A549 (cell line): Measurements from ENCODE around the gene TRAPPC10. TPM values are rescaled to one million over a fixed set of nuclear protein-coding genes. Genes with fewer than 3 reads are reported as not detected.

ENCODE experiments used
- ATAC-seq, 2 experiments: fragments of 200-7000 bp in 1 of 2; fragments of >200 bp in 1 of 2; cut with Nextera tagmentation in 1 of 2; cut with Tn5 transposase in 1 of 2; 3 replicates each; pipeline versions ENCODE4 v1.8.0 to v1.9.1; 2018 to 2020; ENCODE audit warnings: mild to moderate bottlenecking in 1 of 2, moderate library complexity in 1 of 2
- CTCF ChIA-PET: fragments of 300-600 bp; sonication (Branson Sonifier 250); formaldehyde crosslinking; extraction: SDS; loops from one replicate; lab custom pipeline; 2021; ENCODE audit warnings: antibody characterized with exemption, inconsistent platforms; lab: Yijun Ruan, JAX
- POLR2A ChIA-PET: fragments of 350-600 bp; formaldehyde crosslinking; extraction: SDS; loops from one replicate; lab custom pipeline; 2021; ENCODE audit warnings: antibody characterized with exemption, inconsistent platforms; lab: Yijun Ruan, JAX
- DNase-seq, 2 experiments: peaks; one replicate each; pipeline versions ENCODE4 v3.0.0 to v3.0.0-alpha.2; 2011 to 2016; ENCODE audit warnings: low read depth in 1 of 2, low spot score in 1 of 2
- FAIRE-seq: peaks from 2 replicates; lab custom pipeline; 2011; peaks lifted over from hg19 to GRCh38; lab: Jason Lieb, UNC
- H3K27ac ChIP-seq, 2 experiments: fragments of >200 bp; sonication (Bioruptor Twin); formaldehyde crosslinking; 3 replicates each; pipeline ENCODE4 v1.5.1; 2016 to 2017
- H3K4me1 ChIP-seq: fragments of >200 bp; sonication (Bioruptor Twin); formaldehyde crosslinking; 3 replicates; pipeline ENCODE4 v1.6.1; 2016
- H3K4me2 ChIP-seq: fragments of >200 bp; sonication (Bioruptor Twin); formaldehyde crosslinking; 3 replicates; pipeline ENCODE4 v1.6.1; 2016
- H3K4me3 ChIP-seq: fragments of >200 bp; sonication (Bioruptor Twin); formaldehyde crosslinking; 3 replicates; pipeline ENCODE4 v1.5.1; 2016
- H3K9me3 ChIP-seq: fragments of >200 bp; sonication (Bioruptor Twin); formaldehyde crosslinking; 3 replicates; pipeline ENCODE4 v1.6.1; 2016
- ATOH8 ChIP-seq: fragments of 250-450 bp; sonication (Bioruptor Pico); IDR thresholded peaks from 2 replicates; pipeline ENCODE4 v1.5.0; 2020; ENCODE audit warnings: low read depth, mild to moderate bottlenecking, moderate library complexity
- BCL3 ChIP-seq: fragments of >200 bp; sonication (Bioruptor Twin); formaldehyde crosslinking; IDR thresholded peaks from 3 replicates; pipeline ENCODE4 v1.6.1; 2016
- CTCF ChIP-seq: fragments of >200 bp; sonication (Bioruptor Twin); formaldehyde crosslinking; IDR thresholded peaks from 3 replicates; pipeline ENCODE4 v1.5.1; 2016
- E2F6 ChIP-seq: IDR thresholded peaks from 2 replicates; pipeline ENCODE4 v1.6.1; 2012; ENCODE audit warnings: low read depth, borderline replicate concordance
- ELK1 ChIP-seq: fragments of 150-350 bp; IDR thresholded peaks from 2 replicates; pipeline ENCODE4 v1.6.1; 2014; ENCODE audit warnings: low read depth, mild to moderate bottlenecking, low read length
- EP300 ChIP-seq, 2 experiments: fragments of >200 bp; sonication (Bioruptor Twin); formaldehyde crosslinking; IDR thresholded peaks; 2 replicates in 1 of 2; 3 replicates in 1 of 2; pipeline ENCODE4 v1.6.1; 2016 to 2017
- HEYL ChIP-seq: fragments of 250-450 bp; sonication (Bioruptor Pico); IDR thresholded peaks from 2 replicates; pipeline ENCODE4 v1.8.0; 2021; ENCODE audit warnings: mild to moderate bottlenecking, moderate library complexity
- HOXA7 ChIP-seq: fragments of 250-450 bp; sonication (Bioruptor Pico); IDR thresholded peaks from 2 replicates; pipeline ENCODE4 v1.5.0; 2020; ENCODE audit warnings: mild to moderate bottlenecking, moderate library complexity
- KDM1A ChIP-seq: fragments of 200-600 bp; sonication (generic); IDR thresholded peaks from 2 replicates; pipeline ENCODE4 v1.6.1; 2016; ENCODE audit warnings: low read depth, mild to moderate bottlenecking
- KDM5A ChIP-seq: fragments of 200-600 bp; sonication (generic); IDR thresholded peaks from 2 replicates; pipeline ENCODE4 v1.6.1; 2016; ENCODE audit warnings: antibody characterized with exemption, mild to moderate bottlenecking
- MAFK ChIP-seq: fragments of 450-650 bp; IDR thresholded peaks from 2 replicates; pipeline ENCODE4 v1.6.1; 2014; ENCODE audit not compliant: partially characterized antibody
- MAX ChIP-seq: IDR thresholded peaks from 2 replicates; pipeline ENCODE4 v1.6.1; 2012
- MYC ChIP-seq: IDR thresholded peaks from 2 replicates; pipeline ENCODE4 v1.6.1; 2012; ENCODE audit warnings: mild to moderate bottlenecking, inconsistent platforms, low read length, improper control_type of control experiment, borderline replicate concordance
- PHF8 ChIP-seq: fragments of 200-600 bp; sonication (generic); IDR thresholded peaks from 2 replicates; pipeline ENCODE4 v1.6.1; 2016; ENCODE audit warnings: low read depth, mild to moderate bottlenecking, antibody characterized with exemption, moderate library complexity, borderline replicate concordance
- REST ChIP-seq: fragments of 200-600 bp; sonication (generic); IDR thresholded peaks from 2 replicates; pipeline ENCODE4 v1.6.1; 2016; ENCODE audit warnings: antibody characterized with exemption, mild to moderate bottlenecking, moderate library complexity
- SMC3 ChIP-seq: fragments of >200 bp; sonication (Bioruptor Twin); formaldehyde crosslinking; IDR thresholded peaks from 3 replicates; pipeline ENCODE4 v1.6.1; 2018; ENCODE audit warnings: inconsistent platforms
- SREBF2 ChIP-seq: fragments of 450-650 bp; IDR thresholded peaks from 2 replicates; pipeline ENCODE4 v1.6.1; 2014; ENCODE audit warnings: mild to moderate bottlenecking, moderate library complexity
- TFCP2L1 ChIP-seq: fragments of 250-450 bp; sonication (Bioruptor Pico); IDR thresholded peaks from 2 replicates; pipeline ENCODE4 v1.5.0; 2021; ENCODE audit warnings: mild to moderate bottlenecking
- TP53 ChIP-seq: fragments of 250-450 bp; sonication (Bioruptor Pico); IDR thresholded peaks from 2 replicates; pipeline ENCODE4 v1.5.0; 2021; ENCODE audit warnings: mild to moderate bottlenecking, moderate library complexity
- USF2 ChIP-seq: fragments of 450-650 bp; IDR thresholded peaks from 2 replicates; pipeline ENCODE4 v1.6.1; 2014; ENCODE audit warnings: antibody characterized with exemption
- ZNF302 ChIP-seq: fragments of 250-450 bp; sonication (Bioruptor Pico); IDR thresholded peaks from 2 replicates; pipeline ENCODE4 v1.9.0; 2021; ENCODE audit warnings: inconsistent platforms, mild to moderate bottlenecking, moderate library complexity
- ZSCAN20 ChIP-seq: fragments of 250-450 bp; sonication (Bioruptor Pico); IDR thresholded peaks from 2 replicates; pipeline ENCODE4 v1.8.0; 2022; ENCODE audit warnings: mild to moderate bottlenecking, moderate library complexity
- WGBS: methylation state at CpG from one replicate; pipeline ENCODE4 v1.1.6; 2017; ENCODE audit errors: missing lambda C conversion rate; 5-methylcytosine and 5-hydroxymethylcytosine counted together
- polyA plus RNA-seq, 4 experiments: library from polyadenylated mRNA; depleted of rRNA in 3 of 4; stranded (reverse); fragments of >200 nt; fragmentation: RNase III in 1 of 4; extraction: RNeasy Plus Mini Kit Qiagen cat#74134 plus additional on column Dnase treatment in 1 of 4; gene quantifications; 2 replicates in 3 of 4; 3 replicates in 1 of 4; pipeline ENCODE4 v1.2.3, GENCODE V29; 2011 to 2017

Gene TRAPPC10
- polyA plus RNA-seq, 2 of the 4 experiments (the other 2 are of a cell fraction), result 11.8 to 27.7 TPM

- H3K27ac ChIP-seq, result no peak overlapping the region
- TF ChIP-seq ZNF302 (CRISPR knock-in tag) (no peak), ZSCAN20 (no peak), REST (no peak), ELK1 (no peak), HOXA7 (CRISPR knock-in tag) (no peak), USF2 (no peak), E2F6 (no peak), KDM5A (no peak)
- DNase-seq (no peak), ATAC-seq (no peak), FAIRE-seq (no peak)
- 93% methylated on average over 15 of the region's 15 CpGs for WGBS
- H3K4me1 ChIP-seq, result no peaks in the 10 kb centered on the region
- ChIA-PET POLR2A (no interaction called here), CTCF (no interaction called here)
- H3K9me3 ChIP-seq, result no peaks in the 10 kb centered on the region
- no peak overlapping the region for H3K4me3 ChIP-seq
- H3K4me2 ChIP-seq, result no peak overlapping the region
Measured at GRCh38 chr21:44071359-44072104, 59.4 kb downstream of the TRAPPC10 start.

- CTCF ChIA-PET, result no interaction called here
- 97% methylated on average over 15 of the region's 15 CpGs for WGBS
- H3K4me2 ChIP-seq, result no peak overlapping the region
- no peak overlapping the region for H3K4me3 ChIP-seq
- ATAC-seq (no peak), DNase-seq (no peak), FAIRE-seq (no peak)
- no peak overlapping the region for H3K27ac ChIP-seq
- no peak for TF ChIP-seq SMC3
- TF ChIP-seq TFCP2L1 (CRISPR knock-in tag), result no peak
- TF ChIP-seq BCL3, result no peak
- no peak for TF ChIP-seq EP300 (IDR thresholded peaks at IDR 0.05)
- no peak for TF ChIP-seq CTCF
- TF ChIP-seq KDM1A, result no peak
- no peak for TF ChIP-seq PHF8
- no peak for TF ChIP-seq USF2
- TF ChIP-seq MYC, result no peak
- TF ChIP-seq TP53 (CRISPR knock-in tag), result no peak
- TF ChIP-seq ATOH8 (CRISPR knock-in tag), result no peak
- TF ChIP-seq HEYL (CRISPR knock-in tag), result no peak
- no peak for TF ChIP-seq MAX
- no peak for TF ChIP-seq MAFK
- TF ChIP-seq SREBF2, result no peak
- POLR2A ChIA-PET, result no interaction called here
- H3K9me3 ChIP-seq, result no peaks in the 10 kb centered on the region
- no peaks in the 10 kb centered on the region for H3K4me1 ChIP-seq
Measured at GRCh38 chr21:44072111-44072510, 60.0 kb downstream of the TRAPPC10 start.
